Gastrocnemius medialis (tissue), 4 donors: ENCODE results near the gene TASL. TPM values are rescaled to one million over a fixed set of nuclear protein-coding genes. Genes with fewer than 3 reads are reported as not detected.

Source experiments
- ATAC-seq, 2 donors: fragments of 150-250 bp; one replicate each; pipeline ENCODE4 v1.9.1; 2016
- DNase-seq, 2 donors: peaks; one replicate each; pipeline ENCODE4 v3.0.0-alpha.2; 2019
- H3K27ac ChIP-seq, 4 donors: fragments of 200-600 bp; sonication (generic); 1 replicate in 1 of 4; 2 replicates in 3 of 4; pipeline ENCODE4 v1.5.1; 2016 to 2018; ENCODE audit warnings: mild to moderate bottlenecking in 2 of 4, moderate library complexity in 1 of 4
- H3K27me3 ChIP-seq, 3 donors: fragments of 200-600 bp; sonication (generic) in 2 of 3; 1 replicate in 1 of 3; 2 replicates in 2 of 3; pipeline versions ENCODE4 v1.5.1 to v1.6.0; 2016 to 2019; ENCODE audit warnings: mild to moderate bottlenecking in 1 of 3, moderate library complexity in 1 of 3
- H3K36me3 ChIP-seq, 2 donors: fragments of 200-600 bp; sonication (generic) in 1 of 2; one replicate each; pipeline ENCODE4 v1.5.1; 2017 to 2018
- H3K4me1 ChIP-seq, 2 donors: fragments of 200-600 bp; sonication (generic) in 1 of 2; one replicate each; pipeline ENCODE4 v1.5.1; 2016 to 2017; ENCODE audit warnings: mild to moderate bottlenecking in 2 of 2
- H3K4me3 ChIP-seq, 4 donors: fragments of 200-600 bp; sonication (generic) in 3 of 4; 1 replicate in 1 of 4; 2 replicates in 3 of 4; pipeline ENCODE4 v1.5.1; 2016 to 2019; ENCODE audit warnings: mild to moderate bottlenecking in 2 of 4
- H3K9me3 ChIP-seq, 3 donors: fragments of 200-600 bp; sonication (generic) in 2 of 3; 1 replicate in 1 of 3; 2 replicates in 2 of 3; pipeline ENCODE4 v1.5.1; 2016 to 2019
- POLR2A ChIP-seq, 2 donors: fragments of 450-650 bp; IDR thresholded peaks; one replicate each; pipeline ENCODE4 v1.6.1; 2017; ENCODE audit warnings: antibody characterized with exemption in 2 of 2, mild to moderate bottlenecking in 2 of 2, moderate library complexity in 2 of 2
- in situ Hi-C, 4 donors: fragments of 200-750 bp; cut with MboI; loops; one replicate each; pipeline versions ENCODE4 v1.15.0 to v1.8.0; 2017; ENCODE audit warnings: low sequenced_read_pairs in 4 of 4
- intact Hi-C: fragments of 100-400 bp; cut with DNase I; formaldehyde crosslinking; loops from one replicate; pipeline ENCODE4 v1.15.1; 2023; ENCODE audit warnings: low total_unique reads
- total RNA-seq, 4 donors: library from RNA; depleted of rRNA; stranded (reverse); fragments of >200 nt; gene quantifications; one replicate each; pipeline versions ENCODE4 v1.1.0 to v1.2.3, GENCODE V29; 2016
- TF ChIP-seq, protein P1 (sequence below), 5 experiments: fragments of 450-650 bp in 3 of 5; fragments of 200-600 bp in 2 of 5; sonication (generic) in 2 of 5; IDR thresholded peaks in 4 of 5; conservative IDR thresholded peaks in 1 of 5; 1 replicate in 4 of 5; 2 replicates in 1 of 5; pipeline ENCODE4 v1.5.1; 2016 to 2019; ENCODE audit warnings: antibody characterized with exemption in 5 of 5, mild to moderate bottlenecking in 3 of 5, moderate library complexity in 3 of 5

Gene TASL
- total RNA-seq, 4 donors from 2014 or later, result 0.13 to 0.49 TPM; not detected in 2

DNA sequence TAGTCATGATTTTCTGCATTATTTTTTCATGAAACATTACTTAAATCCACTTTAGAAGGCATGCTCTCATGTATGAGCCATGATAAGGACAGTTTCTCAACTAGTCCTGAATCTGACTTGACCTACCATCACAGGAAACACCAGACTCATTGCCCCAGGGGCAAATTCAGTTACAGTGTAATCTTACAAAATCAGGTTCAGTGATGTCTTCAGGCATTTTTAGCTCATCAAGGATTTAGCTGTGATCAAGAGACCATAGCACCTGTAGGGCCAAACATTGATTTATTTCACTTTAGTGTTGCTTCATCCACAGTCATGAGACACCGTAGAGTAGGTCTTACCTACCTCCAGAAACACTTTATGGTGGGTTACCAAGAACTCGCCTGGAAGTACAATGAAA, 3.1 kb upstream of the TASL start:
- DNase-seq (no peak), ATAC-seq (no peak)
- Histone ChIP-seq H3K4me1 (no peaks in the 10 kb centered on the region), H3K36me3 (no peaks in the 10 kb centered on the region), H3K9me3 (no peaks in the 10 kb centered on the region), H3K27me3 (no peaks in the 10 kb centered on the region), H3K4me3 (no peak overlapping the region), H3K27ac (no peak overlapping the region)
- no peak for TF ChIP-seq POLR2A (IDR thresholded peaks at IDR 0.05)
- TF ChIP-seq, protein P1, sequence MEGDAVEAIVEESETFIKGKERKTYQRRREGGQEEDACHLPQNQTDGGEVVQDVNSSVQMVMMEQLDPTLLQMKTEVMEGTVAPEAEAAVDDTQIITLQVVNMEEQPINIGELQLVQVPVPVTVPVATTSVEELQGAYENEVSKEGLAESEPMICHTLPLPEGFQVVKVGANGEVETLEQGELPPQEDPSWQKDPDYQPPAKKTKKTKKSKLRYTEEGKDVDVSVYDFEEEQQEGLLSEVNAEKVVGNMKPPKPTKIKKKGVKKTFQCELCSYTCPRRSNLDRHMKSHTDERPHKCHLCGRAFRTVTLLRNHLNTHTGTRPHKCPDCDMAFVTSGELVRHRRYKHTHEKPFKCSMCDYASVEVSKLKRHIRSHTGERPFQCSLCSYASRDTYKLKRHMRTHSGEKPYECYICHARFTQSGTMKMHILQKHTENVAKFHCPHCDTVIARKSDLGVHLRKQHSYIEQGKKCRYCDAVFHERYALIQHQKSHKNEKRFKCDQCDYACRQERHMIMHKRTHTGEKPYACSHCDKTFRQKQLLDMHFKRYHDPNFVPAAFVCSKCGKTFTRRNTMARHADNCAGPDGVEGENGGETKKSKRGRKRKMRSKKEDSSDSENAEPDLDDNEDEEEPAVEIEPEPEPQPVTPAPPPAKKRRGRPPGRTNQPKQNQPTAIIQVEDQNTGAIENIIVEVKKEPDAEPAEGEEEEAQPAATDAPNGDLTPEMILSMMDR (IDR thresholded peaks at IDR 0.05 in 4 of 5, conservative IDR thresholded peaks at IDR 0.05 in 1 of 5), result no peak
- intact Hi-C loops, result no loop called here
- in situ Hi-C loops, result no loop called here

GRCh38 chrX:30576881-30577280, 685 bp downstream of the TASL start:
- Histone ChIP-seq H3K36me3 (no peaks in the 10 kb centered on the region), H3K27ac (no peak overlapping the region), H3K4me1 (no peaks in the 10 kb centered on the region), H3K27me3 (no peaks in the 10 kb centered on the region), H3K4me3 (no peak overlapping the region), H3K9me3 (no peaks in the 10 kb centered on the region)
- ATAC-seq, result no peak
- intact Hi-C loops (no loop called here), in situ Hi-C loops (loop anchor here in 2 of 4 donors (10.0 kb wide), 1 partner anchor 138 kb away; no protein-coding TSS in a partner anchor)
- TF ChIP-seq POLR2A (IDR thresholded peaks at IDR 0.05), result no peak
- TF ChIP-seq, protein P1 (IDR thresholded peaks at IDR 0.05 in 4 of 5, conservative IDR thresholded peaks at IDR 0.05 in 1 of 5), result no peak
- no peak for DNase-seq

DNA sequence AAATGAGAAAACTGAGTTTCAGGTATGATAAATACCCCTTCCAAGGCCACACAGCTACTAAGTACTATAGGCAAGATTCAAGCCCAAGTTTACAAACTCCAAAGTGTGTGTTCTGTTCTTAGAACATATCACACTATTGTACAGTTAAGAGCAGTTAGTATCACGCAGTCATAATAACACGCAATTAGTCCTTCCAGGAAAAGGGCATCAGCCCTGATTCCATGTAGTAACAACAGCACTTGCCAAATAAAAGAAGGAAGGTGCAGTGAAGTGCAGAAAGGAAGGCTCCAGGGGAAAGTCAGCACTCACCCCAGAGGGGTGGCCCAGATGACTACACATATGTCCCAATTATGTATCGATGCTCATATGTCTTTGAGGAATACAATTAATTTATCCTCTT, 4.4 kb downstream of the TASL start:
- intact Hi-C loops, result no loop called here
- no peaks in the 10 kb centered on the region for H3K27me3 ChIP-seq
- no peak overlapping the region for H3K4me3 ChIP-seq
- TF ChIP-seq POLR2A (IDR thresholded peaks at IDR 0.05), result no peak
- TF ChIP-seq, protein P1 (IDR thresholded peaks at IDR 0.05 in 4 of 5, conservative IDR thresholded peaks at IDR 0.05 in 1 of 5), result no peak
- no peaks in the 10 kb centered on the region for H3K9me3 ChIP-seq
- ATAC-seq (no peak), DNase-seq (no peak)
- no peaks in the 10 kb centered on the region for H3K4me1 ChIP-seq
- no peaks in the 10 kb centered on the region for H3K36me3 ChIP-seq
- H3K27ac ChIP-seq, result no peak overlapping the region
- in situ Hi-C loops, result loop anchor here in 3 of 4 donors (10.0 to 25.0 kb wide), 2 partner anchors 139 to 142 kb away; no protein-coding TSS in a partner anchor

GRCh38 chrX:30572678-30573077, 4.9 kb downstream of the TASL start:
- in situ Hi-C loops, result loop anchor here in 3 of 4 donors (10.0 to 25.0 kb wide), 2 partner anchors 140 to 142 kb away; no protein-coding TSS in a partner anchor

More at GRCh38 chrX:30572678-30573077, 4.9 kb downstream of the TASL start:
- H3K36me3 ChIP-seq, result no peaks in the 10 kb centered on the region
- intact Hi-C loops, result no loop called here
- no peaks in the 10 kb centered on the region for H3K4me1 ChIP-seq
- H3K9me3 ChIP-seq, result no peaks in the 10 kb centered on the region
- H3K4me3 ChIP-seq, result no peak overlapping the region
- no peaks in the 10 kb centered on the region for H3K27me3 ChIP-seq
- no peak for ATAC-seq
- no peak overlapping the region for H3K27ac ChIP-seq
- no peak for TF ChIP-seq POLR2A (IDR thresholded peaks at IDR 0.05)
- TF ChIP-seq, protein P1 (IDR thresholded peaks at IDR 0.05 in 4 of 5, conservative IDR thresholded peaks at IDR 0.05 in 1 of 5), result no peak
- no peak for DNase-seq
